T-cell (primary cell): Measurements from ENCODE around the gene SPATA31D3. TPM values are rescaled to one million over a fixed set of nuclear protein-coding genes. Genes with fewer than 3 reads are reported as not detected.
"Not testable (repeated sequence)": the region's sequence is repeated elsewhere in the genome, so short reads cannot be mapped to it uniquely, and the experiment has no call there.

Source experiments
- ATAC-seq, 4 experiments: fragments of 200-7000 bp in 3 of 4; fragments of 150-1000 bp in 1 of 4; cut with Tn5 transposase; replicated peaks in 1 of 4; 1 replicate in 3 of 4; 2 replicates in 1 of 4; pipeline ENCODE4 v1.10.0; 2021; ENCODE audit warnings: moderate library complexity in 3 of 4, mild to moderate bottlenecking in 2 of 4, moderate number of reproducible peaks in 1 of 4
- CTCF ChIA-PET, 2 donors: fragments of 300-600 bp; sonication (Branson Sonifier 250); formaldehyde crosslinking; loops; one replicate each; lab custom pipeline; 2022; ENCODE audit warnings: antibody characterized with exemption in 2 of 2; lab: Charles Lee
- POLR2A ChIA-PET, 2 donors: fragments of 300-600 bp; sonication (Branson Sonifier 250); formaldehyde crosslinking; loops; one replicate each; lab custom pipeline; 2022; ENCODE audit warnings: antibody characterized with exemption in 2 of 2; lab: Charles Lee
- DNase-seq, 35 experiments: peaks; one replicate each; pipeline versions ENCODE4 v3.0.0 to v3.0.0-alpha.2; 2013 to 2023
- H3K27ac ChIP-seq: one replicate; pipeline ENCODE4 v1.5.1; 2013; ENCODE audit warnings: low read length
- H3K27me3 ChIP-seq, 2 experiments: replicated peaks in 1 of 2; 1 replicate in 1 of 2; 2 replicates in 1 of 2; pipeline versions ENCODE4 v1.6.1 to v1.7.0; 2013; ENCODE audit warnings: low read length in 1 of 2, mixed read lengths in 1 of 2; ENCODE audit not compliant: control insufficient read depth in 2 of 2, insufficient read depth in 2 of 2; ENCODE audit errors: extremely low read depth in 1 of 2
- H3K36me3 ChIP-seq, 2 donors: 1 replicate in 1 of 2; 2 replicates in 1 of 2; pipeline versions ENCODE4 v1.6.1 to v1.7.0; 2013; ENCODE audit warnings: low read length in 1 of 2; ENCODE audit not compliant: control insufficient read depth in 2 of 2, insufficient read depth in 1 of 2; ENCODE audit errors: extremely low read depth in 1 of 2
- H3K4me1 ChIP-seq, 2 experiments: 1 replicate in 1 of 2; 2 replicates in 1 of 2; pipeline versions ENCODE4 v1.6.1 to v1.7.0; 2013; ENCODE audit warnings: low read length in 2 of 2, mixed read lengths in 1 of 2; ENCODE audit not compliant: insufficient read depth in 2 of 2, control insufficient read depth in 1 of 2; ENCODE audit errors: extremely low read depth in 1 of 2
- H3K4me3 ChIP-seq, 2 donors: 1 replicate in 1 of 2; 2 replicates in 1 of 2; pipeline versions ENCODE4 v1.5.1 to v1.7.0; 2013; ENCODE audit warnings: mild to moderate bottlenecking in 2 of 2, low read length in 1 of 2, moderate library complexity in 1 of 2; ENCODE audit not compliant: control insufficient read depth in 1 of 2; ENCODE audit errors: extremely low read depth in 1 of 2
- H3K9me3 ChIP-seq: 2 replicates; pipeline ENCODE4 v1.7.0; 2013
- H3K27ac Mint-ChIP-seq, 2 donors: one replicate each; pipeline ENCODE4 v1.8.0; 2020 to 2021; ENCODE audit warnings: mild to moderate bottlenecking in 2 of 2, mixed read lengths in 2 of 2
- H3K27me3 Mint-ChIP-seq, 2 donors: one replicate each; pipeline ENCODE4 v1.8.0; 2021 to 2022; ENCODE audit warnings: mixed read lengths in 2 of 2
- H3K36me3 Mint-ChIP-seq: one replicate; pipeline ENCODE4 v1.8.0; 2021; ENCODE audit warnings: mixed read lengths
- H3K4me1 Mint-ChIP-seq, 3 donors: one replicate each; pipeline ENCODE4 v1.8.0; 2020 to 2022; ENCODE audit warnings: mixed read lengths in 3 of 3, mild to moderate bottlenecking in 1 of 3
- H3K4me3 Mint-ChIP-seq, 3 donors: one replicate each; pipeline ENCODE4 v1.8.0; 2020 to 2022; ENCODE audit warnings: mild to moderate bottlenecking in 3 of 3, mixed read lengths in 3 of 3, moderate library complexity in 3 of 3
- H3K9me3 Mint-ChIP-seq, 3 donors: one replicate each; pipeline ENCODE4 v1.8.0; 2020 to 2022; ENCODE audit warnings: mixed read lengths in 3 of 3
- WGBS: methylation state at CpG from one replicate; pipeline ENCODE4 v1.1.5; 2013; ENCODE audit warnings: missing lambda C conversion rate; ENCODE audit not compliant: insufficient coverage; 5-methylcytosine and 5-hydroxymethylcytosine counted together
- total RNA-seq, 35 experiments: library from RNA in 6 of 35; stranded (reverse) in 6 of 35; fragments of 120-200 nt in 1 of 35; gene quantifications; one replicate each; pipeline versions ENCODE4 v1.2.1 to v1.2.4 and lab custom pipeline; 2013 to 2026

The SPATA31D3 gene
- total RNA-seq, 5 donors from 2014 or later (not counting 1 experiment from before 2014, with no cell fraction given) = not detected

DNA sequence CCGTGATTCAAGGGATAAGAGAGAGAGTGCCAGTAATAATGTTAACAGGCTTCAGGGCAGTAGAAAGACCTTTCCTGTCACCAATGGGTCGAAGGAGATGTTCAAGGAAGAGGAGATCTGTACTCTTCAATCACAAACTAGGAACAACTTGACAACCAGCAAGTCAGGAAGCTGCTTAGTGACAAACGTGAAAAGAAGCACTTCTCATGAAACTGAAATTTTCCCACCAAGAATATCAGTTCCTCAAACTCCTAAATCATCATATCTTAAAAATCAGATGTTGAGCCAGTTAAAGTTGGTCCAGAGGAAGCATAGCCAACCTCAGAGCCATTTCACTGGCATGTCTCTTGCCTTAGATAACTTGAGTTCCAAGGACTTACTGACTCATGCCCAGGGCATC is 9.8 kb upstream of the SPATA31D3 start:
- H3K4me3 ChIP-seq, H3K36me3 ChIP-seq, H3K27me3 Mint-ChIP-seq, H3K27me3 ChIP-seq, H3K27ac ChIP-seq, H3K4me1 ChIP-seq, DNase-seq, H3K9me3 ChIP-seq, ATAC-seq, H3K27ac Mint-ChIP-seq, H3K36me3 Mint-ChIP-seq, CTCF ChIA-PET, H3K9me3 Mint-ChIP-seq, POLR2A ChIA-PET, H3K4me3 Mint-ChIP-seq, H3K4me1 Mint-ChIP-seq: not testable (repeated sequence)
- no CpG with 5 or more reads among the region's 3 CpGs for WGBS

DNA sequence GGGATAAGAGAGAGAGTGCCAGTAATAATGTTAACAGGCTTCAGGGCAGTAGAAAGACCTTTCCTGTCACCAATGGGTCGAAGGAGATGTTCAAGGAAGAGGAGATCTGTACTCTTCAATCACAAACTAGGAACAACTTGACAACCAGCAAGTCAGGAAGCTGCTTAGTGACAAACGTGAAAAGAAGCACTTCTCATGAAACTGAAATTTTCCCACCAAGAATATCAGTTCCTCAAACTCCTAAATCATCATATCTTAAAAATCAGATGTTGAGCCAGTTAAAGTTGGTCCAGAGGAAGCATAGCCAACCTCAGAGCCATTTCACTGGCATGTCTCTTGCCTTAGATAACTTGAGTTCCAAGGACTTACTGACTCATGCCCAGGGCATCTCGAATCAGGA is 5.3 kb downstream of the SPATA31D3 start:
- H3K4me1 ChIP-seq, POLR2A ChIA-PET, H3K4me1 Mint-ChIP-seq, H3K4me3 Mint-ChIP-seq, DNase-seq, ATAC-seq, H3K36me3 Mint-ChIP-seq, H3K27me3 ChIP-seq, H3K36me3 ChIP-seq, H3K27ac Mint-ChIP-seq, H3K27ac ChIP-seq, H3K4me3 ChIP-seq, H3K27me3 Mint-ChIP-seq, CTCF ChIA-PET, H3K9me3 ChIP-seq: not testable (repeated sequence)
- peaks cover 2 to 13% (median 5%) of the 10 kb centered on the region in 3 donors for H3K9me3 Mint-ChIP-seq
- WGBS = no CpG with 5 or more reads among the region's 3 CpGs

DNA sequence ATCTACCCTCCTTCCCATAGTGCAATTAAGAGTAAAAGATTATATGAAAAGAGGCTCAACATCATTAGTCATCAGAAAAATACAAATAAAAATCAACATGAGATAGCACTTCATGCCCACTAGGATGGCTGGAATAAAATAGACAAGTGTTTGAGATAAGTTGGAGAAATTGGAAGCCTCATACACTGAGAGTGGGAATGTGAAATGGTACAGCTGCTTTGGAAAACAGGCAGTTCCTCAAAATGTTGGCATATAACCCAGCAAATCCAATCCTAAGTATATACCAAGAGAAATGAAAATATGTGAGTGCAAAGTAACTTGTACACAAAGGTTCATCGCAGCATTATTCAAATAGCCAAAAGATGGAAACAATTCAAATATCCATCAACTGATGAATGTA is 9.8 kb downstream of the SPATA31D3 start:
- no peak overlapping the region for H3K27ac ChIP-seq
- Mint-ChIP-seq H3K27me3 (peaks cover 0 to 1% of the 10 kb centered on the region in 2 donors), H3K9me3 (peaks cover 19 to 35% (median 22%) of the 10 kb centered on the region in 3 donors), H3K4me1 (no peaks in the 10 kb centered on the region), H3K27ac (no peak overlapping the region), H3K36me3 (no peaks in the 10 kb centered on the region), H3K4me3 (no peak overlapping the region)
- no peaks in the 10 kb centered on the region for H3K9me3 ChIP-seq
- WGBS = no CpG with 5 or more reads among the region's 1 CpG
- H3K4me3 ChIP-seq = no peak overlapping the region
- CTCF ChIA-PET = no interaction called here
- H3K4me1 ChIP-seq = no peaks in the 10 kb centered on the region
- POLR2A ChIA-PET = no interaction called here
- DNase-seq (no peak), ATAC-seq (no peak)
- no peaks in the 10 kb centered on the region for H3K27me3 ChIP-seq
- H3K36me3 ChIP-seq = no peaks in the 10 kb centered on the region

DNA sequence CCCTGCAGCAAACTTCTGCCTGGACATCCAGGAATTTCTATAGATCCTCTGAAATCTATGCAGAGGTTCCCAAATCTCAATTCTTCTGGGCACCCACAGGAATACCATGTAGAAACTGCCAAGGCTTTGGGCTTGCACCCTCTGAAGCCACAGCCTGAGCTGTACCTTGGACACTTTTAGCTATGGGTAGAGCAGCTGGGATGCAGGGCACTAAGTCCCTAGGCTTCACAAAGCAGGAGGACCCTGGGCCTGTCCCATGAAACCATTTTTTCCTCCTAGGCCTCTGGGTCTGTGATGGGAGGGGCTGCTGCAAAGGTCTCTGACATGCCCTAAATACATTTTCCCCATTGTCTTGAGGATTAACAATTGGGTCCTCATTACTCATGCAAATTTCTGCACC is 12.3 kb downstream of the SPATA31D3 start:
- Histone ChIP-seq H3K27ac (no peak overlapping the region), H3K27me3 (no peaks in the 10 kb centered on the region), H3K4me3 (no peak overlapping the region), H3K9me3 (no peaks in the 10 kb centered on the region), H3K4me1 (no peaks in the 10 kb centered on the region), H3K36me3 (no peaks in the 10 kb centered on the region)
- Mint-ChIP-seq H3K9me3 (peaks cover 20 to 36% (median 29%) of the 10 kb centered on the region in 3 donors), H3K4me1 (no peaks in the 10 kb centered on the region), H3K4me3 (no peak overlapping the region), H3K36me3 (no peaks in the 10 kb centered on the region), H3K27me3 (no peaks in the 10 kb centered on the region), H3K27ac (no peak overlapping the region)
- no peak for DNase-seq
- ATAC-seq = no peak
- ChIA-PET CTCF (no interaction called here), POLR2A (no interaction called here)

DNA sequence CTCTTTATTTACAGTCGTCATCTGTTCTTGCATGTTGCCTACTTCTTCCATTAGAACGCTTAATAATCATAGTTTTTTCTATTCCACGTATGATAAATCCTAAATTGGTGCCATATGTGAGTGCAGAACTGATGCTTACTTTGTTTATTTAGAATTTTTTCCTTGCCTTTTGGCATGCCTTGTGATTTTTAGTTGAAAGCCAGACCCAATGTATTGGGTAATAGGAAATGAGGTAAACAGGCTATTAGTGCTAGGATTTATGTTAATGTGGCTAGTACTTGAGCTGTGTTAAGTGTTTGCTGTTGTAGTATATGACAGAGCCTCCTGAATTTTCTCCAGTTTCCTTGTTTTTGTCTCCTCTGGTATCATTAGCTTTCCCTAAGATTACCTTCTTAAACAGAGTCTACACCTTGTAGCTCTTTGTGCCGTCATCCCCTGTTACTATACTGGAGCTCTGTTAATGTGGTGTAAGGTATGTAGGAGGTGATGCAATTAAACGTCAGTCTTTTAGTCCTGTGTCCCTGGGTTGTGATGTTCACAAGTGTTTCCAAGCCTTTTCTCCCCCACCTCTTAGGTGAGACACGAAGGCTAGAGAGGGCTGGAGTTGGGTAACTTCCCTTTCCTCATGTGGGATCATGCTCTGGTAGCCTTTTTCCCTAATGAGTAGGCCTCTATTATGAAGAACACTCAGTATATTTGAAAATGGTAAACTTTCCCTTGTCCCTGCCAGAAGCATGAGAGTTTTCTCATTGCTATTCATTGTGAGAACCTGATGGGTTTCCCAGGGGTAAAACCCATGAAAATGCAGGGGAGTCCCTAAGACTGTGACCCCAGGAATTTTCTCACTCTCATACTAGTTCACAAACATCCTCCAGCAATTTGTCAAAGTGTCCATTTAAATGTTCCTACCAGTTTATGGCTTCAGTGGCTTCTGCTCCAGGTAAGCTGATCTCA is 21.2 kb downstream of the SPATA31D3 start:
- POLR2A ChIA-PET = no interaction called here

DNA sequence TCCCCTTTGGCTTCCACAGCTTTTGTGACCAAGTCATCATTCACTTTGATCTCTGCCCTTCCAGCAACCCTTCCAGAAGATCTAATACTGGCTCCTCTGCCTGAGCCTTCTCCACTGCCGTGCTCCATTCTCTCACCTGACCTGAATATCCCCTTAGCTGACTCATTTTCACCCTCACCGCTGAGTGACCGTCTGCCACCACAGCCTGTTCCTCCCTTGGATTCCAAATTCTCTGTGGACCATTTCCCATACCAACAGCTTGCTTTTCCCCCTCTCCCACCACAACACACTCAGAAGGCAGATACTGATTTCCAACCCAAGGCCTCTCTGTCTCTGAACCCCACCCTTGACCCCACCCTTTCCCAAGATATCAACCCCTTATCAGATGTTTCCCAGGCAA is 24.7 kb downstream of the SPATA31D3 start:
- H3K4me1 ChIP-seq = no peaks in the 10 kb centered on the region
- CTCF ChIA-PET = no interaction called here
- Mint-ChIP-seq H3K9me3 (peaks cover 3 to 4% (median 4%) of the 10 kb centered on the region in 3 donors), H3K4me3 (no peak overlapping the region), H3K27me3 (peaks cover 0 to 6% of the 10 kb centered on the region in 2 donors), H3K4me1 (no peaks in the 10 kb centered on the region), H3K36me3 (no peaks in the 10 kb centered on the region), H3K27ac (no peak overlapping the region)
- DNase-seq = no peak
- H3K27ac ChIP-seq = no peak overlapping the region
- no peaks in the 10 kb centered on the region for H3K36me3 ChIP-seq
- no peak overlapping the region for H3K4me3 ChIP-seq
- ATAC-seq = no peak
- POLR2A ChIA-PET = no interaction called here
- 84% methylated on average over 3 of the region's 3 CpGs for WGBS
- H3K27me3 ChIP-seq = no peaks in the 10 kb centered on the region
- H3K9me3 ChIP-seq = no peaks in the 10 kb centered on the region

More for the DNA sequence above, 21.2 kb downstream of the SPATA31D3 start:
- H3K9me3 Mint-ChIP-seq = peaks cover 0 to 4% (median 3%) of the 10 kb centered on the region in 3 donors
- CTCF ChIA-PET = no interaction called here
- H3K4me3 ChIP-seq = no peak overlapping the region
- no peaks in the 10 kb centered on the region for H3K36me3 Mint-ChIP-seq
- no peaks in the 10 kb centered on the region for H3K4me1 Mint-ChIP-seq
- ATAC-seq (no peak), DNase-seq (no peak)
- H3K36me3 ChIP-seq = no peaks in the 10 kb centered on the region
- WGBS = no CpG with 5 or more reads among the region's 6 CpGs
- no peaks in the 10 kb centered on the region for H3K4me1 ChIP-seq
- no peaks in the 10 kb centered on the region for H3K27me3 ChIP-seq
- H3K4me3 Mint-ChIP-seq = no peak overlapping the region
- H3K27ac Mint-ChIP-seq = no peak overlapping the region
- no peaks in the 10 kb centered on the region for H3K9me3 ChIP-seq
- peaks cover 0 to 6% of the 10 kb centered on the region in 2 donors for H3K27me3 Mint-ChIP-seq
- no peak overlapping the region for H3K27ac ChIP-seq
